Measurements from ENCODE around the gene MPZL1.
"Not testable (repeated sequence)": the region's sequence is repeated elsewhere in the genome, so short reads cannot be mapped to it uniquely, and the experiment has no call there.

MPZL1 gene

GRCh38 chr1:167781558-167781957, 59.8 kb downstream of the MPZL1 start:
- no peak for DNase-seq (ENCODE audit: low spot score)

GRCh38 chr1:167782946-167783345, 61.2 kb downstream of the MPZL1 start:
- no peak for DNase-seq (ENCODE audit: low spot score)

GRCh38 chr1:167784876-167785550, 63.2 kb downstream of the MPZL1 start:
- DNase-seq (ENCODE audit: low spot score) = no peak

- no peak for DNase-seq (ENCODE audit: low spot score)
These were observed 64.7 kb downstream of the MPZL1 start for GRCh38 chr1:167786502-167786901.

GRCh38 chr1:167789501-167789900, 67.7 kb downstream of the MPZL1 start:
- DNase-seq (ENCODE audit: low spot score) = no peak

- no peak for DNase-seq (ENCODE audit: low spot score)
These were observed 68.3 kb downstream of the MPZL1 start for GRCh38 chr1:167790117-167790516.

- DNase-seq (ENCODE audit: low spot score) = no peak
These were observed 69.8 kb downstream of the MPZL1 start for GRCh38 chr1:167791281-167792187.

GRCh38 chr1:167792188-167792565, 70.4 kb downstream of the MPZL1 start:
- no peak for DNase-seq (ENCODE audit: low spot score)

GRCh38 chr1:167794043-167794442, 72.3 kb downstream of the MPZL1 start:
- no peak for DNase-seq (ENCODE audit: low spot score)

- no peak for DNase-seq (ENCODE audit: low spot score)
These were observed 74.3 kb downstream of the MPZL1 start for GRCh38 chr1:167795810-167796740.

GRCh38 chr1:167797015-167797414, 75.2 kb downstream of the MPZL1 start:
- DNase-seq (ENCODE audit: low spot score) = no peak

- DNase-seq (ENCODE audit: low spot score) = no peak
These were observed 77.2 kb downstream of the MPZL1 start for GRCh38 chr1:167798952-167799351.

- DNase-seq (ENCODE audit: low spot score) = no peak
These were observed 78.0 kb downstream of the MPZL1 start for GRCh38 chr1:167799747-167800146.

- DNase-seq (ENCODE audit: low spot score) = no peak
These were observed 78.5 kb downstream of the MPZL1 start for GRCh38 chr1:167800251-167800650.

GRCh38 chr1:167802235-167802634, 80.5 kb downstream of the MPZL1 start:
- no peak for DNase-seq (ENCODE audit: low spot score)

GRCh38 chr1:167803358-167804207, 81.8 kb downstream of the MPZL1 start:
- peak; percentile 86 for DNase-seq (ENCODE audit: low spot score)

GRCh38 chr1:167805041-167805556, 83.3 kb downstream of the MPZL1 start:
- DNase-seq (ENCODE audit: low spot score) = no peak

- not testable (repeated sequence) for DNase-seq (ENCODE audit: low spot score)
These were observed 84.5 kb downstream of the MPZL1 start for GRCh38 chr1:167806235-167806634.

- DNase-seq (ENCODE audit: low spot score) = not testable (repeated sequence)
These were observed 84.9 kb downstream of the MPZL1 start for GRCh38 chr1:167806676-167807075.

GRCh38 chr1:167808104-167808503, 86.3 kb downstream of the MPZL1 start:
- DNase-seq (ENCODE audit: low spot score) = no peak

GRCh38 chr1:167808690-167809089, 86.9 kb downstream of the MPZL1 start:
- no peak for DNase-seq (ENCODE audit: low spot score)

All from ecto neural progenitor cell (in vitro differentiated cells).